Measurements from ENCODE around the gene ODC1.

GRCh38 chr2:10406491-10407188 is 41.5 kb downstream of the ODC1 start:
- no peak for TF ChIP-seq CTCF (IDR thresholded peaks at IDR 0.05; ENCODE audit: extremely low read depth in 1 of 2, insufficient read depth in 1 of 2, low read depth in 1 of 2, low read length in 2 of 2)
- TF ChIP-seq JUN (IDR thresholded peaks at IDR 0.05; ENCODE audit: borderline replicate concordance, insufficient read depth, insufficient read length, low read depth) = no peak
- TF ChIP-seq POLR2AphosphoS5 (IDR thresholded peaks at IDR 0.05; ENCODE audit: insufficient read depth, low read depth, low read length) = no peak
- no peak for TF ChIP-seq POLR2A (IDR thresholded peaks at IDR 0.05; ENCODE audit: low read depth, low read length)
- TF ChIP-seq EZH2 (IDR thresholded peaks at IDR 0.05; ENCODE audit: borderline replicate concordance, low read depth, low read length, severe bottlenecking) = no peak
